ENCODE measurements around the gene KCNE4. TPM values are rescaled to one million over a fixed set of nuclear protein-coding genes. Genes with fewer than 3 reads are reported as not detected.

Gene KCNE4
- total RNA-seq, 4 donors from 2014 or later: 8.2 to 12.2 (median 8.7) TPM

- no peak overlapping the region for H3K27ac ChIP-seq
- no peaks in the 10 kb centered on the region for H3K27me3 ChIP-seq
- 83 to 85% methylated on average over 1 of the region's 1 CpG for WGBS, 2 donors
- DNase-seq (ENCODE audit: low spot score in 2 of 2): no peak
- no peaks in the 10 kb centered on the region for H3K9me3 ChIP-seq
- no peaks in the 10 kb centered on the region for H3K36me3 ChIP-seq
- TF ChIP-seq POLR2A (IDR thresholded peaks at IDR 0.05) (no peak), EP300 (IDR thresholded peaks at IDR 0.05) (no peak)
- TF ChIP-seq, protein P1, sequence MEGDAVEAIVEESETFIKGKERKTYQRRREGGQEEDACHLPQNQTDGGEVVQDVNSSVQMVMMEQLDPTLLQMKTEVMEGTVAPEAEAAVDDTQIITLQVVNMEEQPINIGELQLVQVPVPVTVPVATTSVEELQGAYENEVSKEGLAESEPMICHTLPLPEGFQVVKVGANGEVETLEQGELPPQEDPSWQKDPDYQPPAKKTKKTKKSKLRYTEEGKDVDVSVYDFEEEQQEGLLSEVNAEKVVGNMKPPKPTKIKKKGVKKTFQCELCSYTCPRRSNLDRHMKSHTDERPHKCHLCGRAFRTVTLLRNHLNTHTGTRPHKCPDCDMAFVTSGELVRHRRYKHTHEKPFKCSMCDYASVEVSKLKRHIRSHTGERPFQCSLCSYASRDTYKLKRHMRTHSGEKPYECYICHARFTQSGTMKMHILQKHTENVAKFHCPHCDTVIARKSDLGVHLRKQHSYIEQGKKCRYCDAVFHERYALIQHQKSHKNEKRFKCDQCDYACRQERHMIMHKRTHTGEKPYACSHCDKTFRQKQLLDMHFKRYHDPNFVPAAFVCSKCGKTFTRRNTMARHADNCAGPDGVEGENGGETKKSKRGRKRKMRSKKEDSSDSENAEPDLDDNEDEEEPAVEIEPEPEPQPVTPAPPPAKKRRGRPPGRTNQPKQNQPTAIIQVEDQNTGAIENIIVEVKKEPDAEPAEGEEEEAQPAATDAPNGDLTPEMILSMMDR (IDR thresholded peaks at IDR 0.05): no peak
- H3K4me1 ChIP-seq: no peaks in the 10 kb centered on the region
- H3K4me3 ChIP-seq: no peak overlapping the region
Observed at GRCh38 chr2:223008956-223009355, 43.0 kb upstream of the KCNE4 start.

- 63 to 67% methylated on average over 3 of the region's 3 CpGs for WGBS, 2 donors
- Histone ChIP-seq H3K4me3 (no peak overlapping the region), H3K36me3 (no peaks in the 10 kb centered on the region), H3K27ac (no peak overlapping the region), H3K27me3 (no peaks in the 10 kb centered on the region), H3K9me3 (no peaks in the 10 kb centered on the region), H3K4me1 (no peaks in the 10 kb centered on the region)
- TF ChIP-seq, protein P1 (IDR thresholded peaks at IDR 0.05): no peak
- no peak for TF ChIP-seq POLR2A (IDR thresholded peaks at IDR 0.05)
- TF ChIP-seq EP300 (IDR thresholded peaks at IDR 0.05): no peak
- DNase-seq (ENCODE audit: low spot score in 2 of 2): no peak
Observed at GRCh38 chr2:223010641-223011040, 41.3 kb upstream of the KCNE4 start.

- WGBS, 2 donors: 87 to 92% methylated on average over 6 of the region's 6 CpGs
- Histone ChIP-seq H3K36me3 (no peaks in the 10 kb centered on the region), H3K27me3 (no peaks in the 10 kb centered on the region), H3K4me3 (no peak overlapping the region), H3K9me3 (no peaks in the 10 kb centered on the region), H3K4me1 (no peaks in the 10 kb centered on the region), H3K27ac (no peak overlapping the region)
- TF ChIP-seq, protein P1 (IDR thresholded peaks at IDR 0.05): no peak
- TF ChIP-seq POLR2A (IDR thresholded peaks at IDR 0.05): no peak
- TF ChIP-seq EP300 (IDR thresholded peaks at IDR 0.05): no peak
- DNase-seq (ENCODE audit: low spot score in 2 of 2): no peak
Observed at GRCh38 chr2:223012291-223012690, 39.7 kb upstream of the KCNE4 start.

DNA sequence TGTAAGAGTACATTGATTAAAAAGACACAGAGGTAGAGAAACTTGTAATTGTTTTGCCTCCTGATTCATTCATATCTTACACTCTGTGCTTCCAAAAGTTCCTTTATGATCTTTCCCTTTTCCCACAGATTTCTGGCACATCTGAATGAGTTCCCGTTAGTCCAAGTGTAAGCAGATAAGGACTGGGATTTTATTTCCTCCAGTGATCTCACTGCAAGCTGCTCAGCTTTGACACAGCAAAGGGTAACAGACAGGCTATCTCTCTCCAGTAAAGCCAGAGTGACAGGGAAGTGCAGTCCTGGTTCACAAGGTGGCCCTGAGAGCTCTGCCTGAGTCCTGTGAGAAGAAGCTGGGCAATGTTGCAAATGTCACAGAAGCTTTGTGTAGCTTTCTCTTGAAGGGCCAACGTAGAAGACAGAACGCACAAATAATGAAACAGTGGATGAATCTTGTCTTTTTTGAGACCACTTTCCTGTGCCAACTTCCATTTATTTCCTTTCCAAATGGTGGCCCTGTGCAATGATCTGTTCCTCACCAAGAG is 32.5 kb upstream of the KCNE4 start:
- Histone ChIP-seq H3K36me3 (no peaks in the 10 kb centered on the region), H3K27ac (no peak overlapping the region), H3K9me3 (no peaks in the 10 kb centered on the region), H3K4me3 (no peak overlapping the region), H3K4me1 (no peaks in the 10 kb centered on the region), H3K27me3 (no peaks in the 10 kb centered on the region)
- TF ChIP-seq POLR2A (IDR thresholded peaks at IDR 0.05) (no peak), EP300 (IDR thresholded peaks at IDR 0.05) (no peak)
- TF ChIP-seq, protein P1 (IDR thresholded peaks at IDR 0.05): no peak
- WGBS, 2 donors: 82 to 83% methylated on average over 3 of the region's 3 CpGs
- no peak for DNase-seq (ENCODE audit: low spot score in 2 of 2)

DNA sequence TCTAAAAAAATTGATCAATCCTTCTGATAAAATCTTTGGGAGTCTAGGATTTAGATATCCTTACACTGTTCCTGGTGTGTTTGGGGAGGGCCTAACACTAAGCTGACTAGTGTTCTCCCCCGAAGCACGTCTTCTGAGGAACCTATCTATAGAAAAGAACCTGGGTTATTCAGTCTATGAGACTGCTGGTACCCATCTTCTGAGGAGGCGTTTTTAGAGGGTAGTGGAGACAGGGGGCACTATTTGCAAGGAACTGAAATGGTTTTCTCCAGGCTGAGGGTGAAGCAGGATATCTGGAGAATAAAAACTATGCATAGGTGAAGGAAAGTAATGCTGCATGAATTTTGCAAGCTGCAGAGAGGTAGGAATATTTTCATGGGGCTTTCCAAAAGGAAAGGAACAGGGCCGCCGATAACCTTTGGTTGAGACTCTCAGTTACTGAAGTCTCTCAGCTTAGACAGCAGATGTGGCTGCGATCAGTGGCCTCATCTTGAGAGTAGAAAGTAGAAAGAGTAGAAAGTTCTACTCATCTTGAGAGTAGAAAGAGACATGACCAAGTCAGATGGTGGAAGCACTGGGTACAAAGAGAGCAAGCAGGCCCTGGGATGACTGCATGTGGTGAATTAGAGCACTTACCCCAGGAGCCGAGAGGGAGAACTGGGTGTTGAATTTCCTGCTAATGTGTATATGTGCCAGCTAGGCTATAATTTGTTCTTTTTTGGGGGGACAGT is 31.8 kb upstream of the KCNE4 start:
- no peak overlapping the region for H3K4me3 ChIP-seq
- DNase-seq (ENCODE audit: low spot score in 2 of 2): no peak
- TF ChIP-seq, protein P1 (IDR thresholded peaks at IDR 0.05): no peak
- no peaks in the 10 kb centered on the region for H3K27me3 ChIP-seq
- no peaks in the 10 kb centered on the region for H3K9me3 ChIP-seq
- H3K27ac ChIP-seq: no peak overlapping the region
- WGBS, 2 donors: 95 to 97% methylated on average over 7 of the region's 7 CpGs
- H3K36me3 ChIP-seq: no peaks in the 10 kb centered on the region
- no peaks in the 10 kb centered on the region for H3K4me1 ChIP-seq
